C4-2B (cell line): ENCODE data around the gene COX4I1.

ENCODE experiments used
- H3K27ac ChIP-seq: fragments of 450-650 bp; 2 replicates; pipeline ENCODE4 v1.5.1; 2017
- ZFX ChIP-seq: fragments of 450-650 bp; IDR thresholded peaks from 2 replicates; pipeline ENCODE4 v1.6.1; 2017
- TF ChIP-seq, protein P1 (sequence below): fragments of 450-650 bp; conservative IDR thresholded peaks from 2 replicates; pipeline ENCODE4 v1.5.1; 2017; ENCODE audit warnings: mild to moderate bottlenecking

The COX4I1 gene

GRCh38 chr16:85799497-85800320 is at the start of gene COX4I1, which contains the start of gene EMC8:
Gene COX4I1 (plus strand): TSS chr16:85799695. CDS start chr16:85801206, 1,511 bp downstream.
Gene EMC8 (minus strand): TSS chr16:85799544. CDS start chr16:85799295, 249 bp downstream.
- peak; percentile 85 for TF ChIP-seq ZFX
- TF ChIP-seq, protein P1, sequence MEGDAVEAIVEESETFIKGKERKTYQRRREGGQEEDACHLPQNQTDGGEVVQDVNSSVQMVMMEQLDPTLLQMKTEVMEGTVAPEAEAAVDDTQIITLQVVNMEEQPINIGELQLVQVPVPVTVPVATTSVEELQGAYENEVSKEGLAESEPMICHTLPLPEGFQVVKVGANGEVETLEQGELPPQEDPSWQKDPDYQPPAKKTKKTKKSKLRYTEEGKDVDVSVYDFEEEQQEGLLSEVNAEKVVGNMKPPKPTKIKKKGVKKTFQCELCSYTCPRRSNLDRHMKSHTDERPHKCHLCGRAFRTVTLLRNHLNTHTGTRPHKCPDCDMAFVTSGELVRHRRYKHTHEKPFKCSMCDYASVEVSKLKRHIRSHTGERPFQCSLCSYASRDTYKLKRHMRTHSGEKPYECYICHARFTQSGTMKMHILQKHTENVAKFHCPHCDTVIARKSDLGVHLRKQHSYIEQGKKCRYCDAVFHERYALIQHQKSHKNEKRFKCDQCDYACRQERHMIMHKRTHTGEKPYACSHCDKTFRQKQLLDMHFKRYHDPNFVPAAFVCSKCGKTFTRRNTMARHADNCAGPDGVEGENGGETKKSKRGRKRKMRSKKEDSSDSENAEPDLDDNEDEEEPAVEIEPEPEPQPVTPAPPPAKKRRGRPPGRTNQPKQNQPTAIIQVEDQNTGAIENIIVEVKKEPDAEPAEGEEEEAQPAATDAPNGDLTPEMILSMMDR, result no peak
- H3K27ac ChIP-seq, result peak within 1 kb of the TSS; percentile 99

GRCh38 chr16:85749771-85750145 is 49.7 kb upstream of the COX4I1 start:
- TF ChIP-seq ZFX, result no peak
- TF ChIP-seq, protein P1, result no peak
- no peak overlapping the region for H3K27ac ChIP-seq

GRCh38 chr16:85750146-85750826 is 49.2 kb upstream of the COX4I1 start:
- peak overlapping the region; percentile 62 for H3K27ac ChIP-seq

DNA sequence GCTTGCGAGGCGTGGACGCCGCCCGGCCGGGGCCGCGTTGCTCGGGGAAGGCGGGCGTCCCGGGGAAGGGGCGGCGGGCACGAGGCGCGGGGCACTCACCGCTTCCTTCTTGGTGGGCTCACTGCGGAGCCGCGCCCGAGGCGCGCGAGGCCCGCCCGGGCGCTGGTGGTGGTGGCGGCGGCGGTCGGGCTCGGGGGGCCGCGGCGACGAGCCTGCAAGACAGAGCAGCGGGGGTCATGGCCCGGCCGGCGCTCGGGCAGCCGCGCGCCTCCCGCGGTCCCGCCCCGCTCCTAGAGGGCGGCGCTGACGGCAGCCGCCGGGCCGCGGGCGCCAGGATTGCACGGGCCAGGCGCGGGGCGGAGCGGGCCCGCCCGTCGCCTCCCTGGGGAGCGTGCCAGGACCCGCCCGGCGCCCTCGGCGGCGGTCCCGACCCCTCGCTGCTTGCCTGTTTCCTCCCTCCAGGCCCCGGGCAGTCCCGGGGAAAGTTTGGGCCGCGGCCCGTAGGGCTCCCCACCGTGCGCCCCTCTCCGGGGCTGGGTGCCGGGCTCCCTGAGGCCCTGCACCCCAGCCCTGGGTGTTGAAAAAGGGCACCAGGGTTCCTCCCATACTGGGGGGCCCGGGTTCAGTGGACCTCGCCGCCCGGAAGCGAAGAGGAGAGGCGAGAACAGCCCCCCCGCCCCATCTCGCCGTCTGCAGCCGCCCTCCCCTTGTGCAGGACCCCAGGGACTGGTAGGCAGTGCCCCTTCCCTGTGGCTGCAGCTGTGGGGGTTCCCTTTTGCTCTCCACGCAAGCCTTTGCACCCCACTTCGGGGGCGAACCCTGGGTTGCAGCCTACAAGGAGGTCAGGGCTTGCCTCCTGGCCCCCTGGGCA is 48.4 kb upstream of the COX4I1 start, which contains the start of gene C16orf74:
Gene C16orf74 (minus strand): TSS at position 270 of the 871 bp plus-strand sequence. CDS start 15,879 bp downstream, outside the sequence.
- peak within 1 kb of the TSS; percentile 62 for H3K27ac ChIP-seq
- TF ChIP-seq, protein P1, result no peak
- TF ChIP-seq ZFX, result no peak; the same call in 1 of the 2 replicates

More at GRCh38 chr16:85750146-85750826, 49.2 kb upstream of the COX4I1 start:
- TF ChIP-seq, protein P1, result no peak
- no peak for TF ChIP-seq ZFX

GRCh38 chr16:85751698-85752501 is 47.6 kb upstream of the COX4I1 start:
- TF ChIP-seq, protein P1, result no peak
- no peak for TF ChIP-seq ZFX
- peak overlapping the region; percentile 66 for H3K27ac ChIP-seq
